ENCODE measurements around the gene SRP14. TPM values are rescaled to one million over a fixed set of nuclear protein-coding genes. Genes with fewer than 3 reads are reported as not detected.
"Not testable (repeated sequence)": the region's sequence is repeated elsewhere in the genome, so short reads cannot be mapped to it uniquely, and the experiment has no call there.

The SRP14 gene
- total RNA-seq, 2 experiments from 2014 or later: 155 to 170 TPM

DNA sequence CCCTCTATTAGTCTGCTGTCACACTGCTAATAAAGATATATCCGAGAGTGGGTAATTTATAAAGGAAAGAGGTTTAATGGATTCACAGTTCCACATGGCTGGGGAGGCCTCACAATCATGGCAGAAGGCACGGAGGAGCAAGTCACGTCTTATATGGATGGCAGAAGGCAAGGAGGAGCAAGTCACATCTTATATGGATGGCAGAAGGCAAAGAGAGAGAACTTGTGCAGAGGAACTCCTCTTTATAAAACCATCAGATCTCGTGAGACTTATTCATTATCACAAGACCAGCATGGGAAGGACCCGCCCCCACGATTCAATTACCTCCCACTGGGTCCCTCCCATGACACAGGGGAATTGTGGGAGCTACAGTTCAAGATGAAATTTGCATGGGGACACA lies 25.6 kb downstream of the SRP14 start:
- H3K27me3 Mint-ChIP-seq; H3K4me1 Mint-ChIP-seq; POLR2A ChIA-PET; H3K27ac Mint-ChIP-seq; H3K4me3 Mint-ChIP-seq; DNase-seq; ATAC-seq (ENCODE audit: low read depth): not testable (repeated sequence)
- peaks cover 16% of the 10 kb centered on the region for H3K9me3 Mint-ChIP-seq
- peaks cover 50% of the 10 kb centered on the region for H3K36me3 Mint-ChIP-seq

DNA sequence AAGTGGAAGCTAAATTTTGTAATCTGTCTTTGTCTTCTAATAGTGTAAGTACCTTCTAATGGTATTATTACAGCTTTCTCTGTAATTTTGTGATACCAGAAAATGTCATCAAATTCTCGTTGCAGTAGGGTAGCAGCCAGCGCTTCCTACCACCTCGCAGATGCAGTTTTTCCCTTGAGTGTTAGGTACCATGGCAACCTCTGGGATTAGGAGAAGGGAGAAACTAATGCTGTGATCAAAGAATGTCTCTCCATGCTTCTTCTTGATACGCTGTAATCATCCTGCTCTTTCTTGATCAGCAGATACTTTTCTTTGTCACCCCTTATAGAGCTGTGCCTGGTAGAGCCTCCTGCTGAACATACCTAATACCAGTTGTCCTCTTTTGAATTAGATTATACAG lies 27.7 kb downstream of the SRP14 start:
- DNase-seq (no peak), ATAC-seq (ENCODE audit: low read depth) (no peak)
- H3K9me3 Mint-ChIP-seq: peaks cover 16% of the 10 kb centered on the region
- no peak overlapping the region for H3K27ac Mint-ChIP-seq
- H3K4me1 Mint-ChIP-seq: no peaks in the 10 kb centered on the region
- H3K4me3 Mint-ChIP-seq: no peak overlapping the region
- H3K36me3 Mint-ChIP-seq: peaks cover 50% of the 10 kb centered on the region
- H3K27me3 Mint-ChIP-seq: no peaks in the 10 kb centered on the region
- POLR2A ChIA-PET: no interaction called here

DNA sequence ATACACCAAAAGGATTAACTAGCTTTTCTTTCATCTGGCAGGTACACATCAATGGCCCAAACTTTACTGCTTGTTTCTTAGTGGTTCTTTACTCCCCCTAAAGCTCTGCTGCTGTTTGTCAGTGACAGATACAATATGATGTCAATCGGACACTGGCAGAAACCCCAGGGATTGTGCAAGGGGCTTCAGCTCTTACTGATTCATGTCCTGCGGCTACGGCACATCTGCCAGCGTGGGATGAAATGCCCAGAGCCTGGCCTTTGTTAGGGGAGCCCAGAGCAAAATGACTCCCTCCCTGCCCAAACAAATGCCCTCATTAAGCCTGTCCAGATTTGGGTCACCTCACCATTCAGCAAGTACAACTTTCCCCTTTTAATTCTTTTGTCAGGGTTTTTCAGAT lies 28.3 kb downstream of the SRP14 start:
- ATAC-seq (ENCODE audit: low read depth) (no peak), DNase-seq (no peak)
- Mint-ChIP-seq H3K27me3 (no peaks in the 10 kb centered on the region), H3K9me3 (peaks cover 16% of the 10 kb centered on the region), H3K4me3 (no peak overlapping the region), H3K36me3 (peaks cover 49% of the 10 kb centered on the region), H3K4me1 (no peaks in the 10 kb centered on the region), H3K27ac (no peak overlapping the region)
- POLR2A ChIA-PET: no interaction called here

DNA sequence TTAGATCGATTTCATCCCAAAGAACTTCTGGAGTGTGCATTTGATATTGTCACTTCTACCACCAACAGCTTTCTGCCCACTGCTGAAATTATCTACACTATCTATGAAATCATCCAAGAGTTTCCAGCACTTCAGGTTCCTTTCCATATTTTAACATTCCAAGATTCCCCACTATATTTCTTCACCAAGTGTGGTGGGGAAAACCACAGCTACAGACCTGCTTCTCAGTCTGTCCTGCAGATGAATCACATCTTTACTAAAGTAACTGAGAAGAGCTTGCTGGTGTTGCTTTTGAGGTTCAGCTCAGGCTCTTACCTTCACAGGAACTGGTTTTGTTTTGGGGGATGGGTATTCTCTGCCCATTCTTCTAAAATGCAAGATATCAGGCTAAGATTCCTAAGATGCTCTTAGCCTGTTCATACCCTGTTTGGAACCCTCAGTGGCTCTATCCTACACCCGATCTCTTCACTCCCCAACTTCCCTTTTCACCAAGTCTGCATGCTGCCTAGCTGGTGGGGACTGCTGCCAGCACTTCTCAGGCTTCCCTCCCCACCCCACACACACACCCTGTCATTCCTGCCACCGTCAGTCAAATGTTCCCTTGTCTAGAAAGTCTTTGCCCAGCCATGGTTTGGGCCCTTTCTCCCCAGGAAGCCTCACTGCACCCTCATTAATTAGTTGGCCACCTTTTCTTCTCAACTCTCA lies 30.8 kb downstream of the SRP14 start:
- peaks cover under 1% of the 10 kb centered on the region for H3K9me3 Mint-ChIP-seq
- POLR2A ChIA-PET: no interaction called here
- no peaks in the 10 kb centered on the region for H3K4me1 Mint-ChIP-seq
- H3K27me3 Mint-ChIP-seq: no peaks in the 10 kb centered on the region
- peaks cover 29% of the 10 kb centered on the region for H3K36me3 Mint-ChIP-seq
- no peak for DNase-seq
- no peak overlapping the region for H3K4me3 Mint-ChIP-seq
- no peak overlapping the region for H3K27ac Mint-ChIP-seq
- no peak for ATAC-seq (ENCODE audit: low read depth)

DNA sequence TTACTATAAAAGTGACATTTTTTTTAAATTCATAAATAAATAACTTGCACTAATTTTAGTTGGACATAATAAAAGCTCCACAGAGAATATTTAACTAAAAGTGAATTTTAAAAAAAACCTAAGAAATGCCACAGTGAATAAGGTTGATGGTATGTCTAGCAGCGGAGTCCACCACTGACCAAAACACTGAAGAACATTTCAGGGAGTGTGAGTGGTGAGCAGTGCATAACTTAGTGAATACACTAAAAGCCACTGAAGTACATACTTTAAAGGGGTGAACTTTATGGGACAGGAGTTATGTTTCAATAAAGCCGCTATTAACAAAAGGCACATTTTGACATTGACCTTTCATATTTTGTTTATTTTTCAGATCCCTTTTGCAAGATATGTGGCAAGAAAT lies 32.3 kb downstream of the SRP14 start:
- H3K4me3 Mint-ChIP-seq: no peak overlapping the region
- DNase-seq: no peak
- no peaks in the 10 kb centered on the region for H3K27me3 Mint-ChIP-seq
- H3K9me3 Mint-ChIP-seq: no peaks in the 10 kb centered on the region
- no peak for ATAC-seq (ENCODE audit: low read depth)
- no peak overlapping the region for H3K27ac Mint-ChIP-seq
- peaks cover 15% of the 10 kb centered on the region for H3K36me3 Mint-ChIP-seq
- POLR2A ChIA-PET: no interaction called here
- H3K4me1 Mint-ChIP-seq: no peaks in the 10 kb centered on the region

DNA sequence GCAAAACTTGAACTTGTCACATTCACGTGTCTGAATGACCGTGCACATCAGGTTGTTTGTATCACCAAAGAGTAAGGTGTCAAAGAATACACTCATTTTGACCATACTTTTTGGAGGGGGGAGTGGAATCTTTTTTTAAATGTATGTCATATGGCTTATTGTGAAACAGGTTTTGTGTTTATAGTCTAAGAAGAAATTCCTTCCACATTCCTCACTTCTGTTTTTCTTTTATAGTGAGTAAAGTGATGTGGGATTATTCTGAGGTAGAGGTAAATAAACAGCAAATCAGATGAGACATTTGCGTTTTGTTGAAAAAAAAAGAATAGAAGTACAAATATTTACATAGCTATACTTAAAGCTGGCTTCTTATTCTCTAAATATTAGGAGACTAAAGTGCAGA lies 33.0 kb downstream of the SRP14 start:
- ATAC-seq (ENCODE audit: low read depth) (no peak), DNase-seq (no peak)
- H3K27ac Mint-ChIP-seq: no peak overlapping the region
- POLR2A ChIA-PET: no interaction called here
- H3K36me3 Mint-ChIP-seq: peaks cover 18% of the 10 kb centered on the region
- H3K4me3 Mint-ChIP-seq: no peak overlapping the region
- H3K4me1 Mint-ChIP-seq: no peaks in the 10 kb centered on the region
- no peaks in the 10 kb centered on the region for H3K27me3 Mint-ChIP-seq
- H3K9me3 Mint-ChIP-seq: no peaks in the 10 kb centered on the region

GRCh38 chr15:40003116-40003916 lies 35.7 kb downstream of the SRP14 start:
- no peak for DNase-seq
- POLR2A ChIA-PET: no interaction called here
- Mint-ChIP-seq H3K27me3 (no peaks in the 10 kb centered on the region), H3K36me3 (peaks cover 14% of the 10 kb centered on the region), H3K4me1 (peaks cover 3% of the 10 kb centered on the region), H3K4me3 (no peak overlapping the region), H3K27ac (no peak overlapping the region), H3K9me3 (no peaks in the 10 kb centered on the region)
- no peak for ATAC-seq (ENCODE audit: low read depth)

GRCh38 chr15:40002295-40002694 lies 36.7 kb downstream of the SRP14 start:
- H3K4me1 Mint-ChIP-seq: peaks cover 3% of the 10 kb centered on the region
- ATAC-seq (ENCODE audit: low read depth): no peak
- no peak overlapping the region for H3K27ac Mint-ChIP-seq
- no peaks in the 10 kb centered on the region for H3K27me3 Mint-ChIP-seq
- no peak overlapping the region for H3K4me3 Mint-ChIP-seq
- DNase-seq: no peak
- H3K36me3 Mint-ChIP-seq: peaks cover 12% of the 10 kb centered on the region
- POLR2A ChIA-PET: no interaction called here
- H3K9me3 Mint-ChIP-seq: no peaks in the 10 kb centered on the region

GRCh38 chr15:39999538-40000200 lies 39.3 kb downstream of the SRP14 start:
- Mint-ChIP-seq H3K4me1 (peaks cover 3% of the 10 kb centered on the region), H3K27me3 (no peaks in the 10 kb centered on the region), H3K27ac (no peak overlapping the region), H3K9me3 (no peaks in the 10 kb centered on the region), H3K4me3 (no peak overlapping the region), H3K36me3 (peaks cover 14% of the 10 kb centered on the region)
- POLR2A ChIA-PET: no interaction called here
- no peak for ATAC-seq (ENCODE audit: low read depth)
- no peak for DNase-seq

DNA sequence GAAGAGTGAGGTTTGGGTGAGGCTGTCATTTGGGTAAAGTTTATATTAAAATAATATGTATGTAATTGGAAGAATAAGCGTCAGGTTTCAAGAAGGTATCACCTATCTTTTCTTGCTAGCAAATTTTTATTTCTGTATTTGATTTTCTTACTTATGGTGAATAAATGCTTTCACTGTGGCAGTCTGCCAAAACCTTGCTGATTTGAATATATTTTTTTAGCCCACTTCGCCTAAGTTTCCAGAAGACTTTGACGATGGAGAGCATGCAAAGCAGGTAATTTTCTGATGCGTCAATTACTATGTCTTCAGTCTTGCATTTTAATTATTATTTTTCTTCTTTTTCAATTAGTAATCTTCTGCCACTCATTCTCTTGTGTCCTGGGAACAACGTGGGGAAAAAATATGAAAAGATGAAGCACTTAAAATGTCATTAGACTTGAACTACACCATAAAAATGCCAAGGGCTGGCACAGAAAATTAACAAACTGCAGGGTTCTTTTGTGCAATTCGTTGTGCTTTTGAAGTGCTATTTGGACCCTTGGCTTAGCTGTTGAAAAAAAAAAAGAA lies 40.4 kb downstream of the SRP14 start:
- ATAC-seq (ENCODE audit: low read depth) (no peak), DNase-seq (no peak)
- H3K36me3 Mint-ChIP-seq: peaks cover 16% of the 10 kb centered on the region
- no peaks in the 10 kb centered on the region for H3K27me3 Mint-ChIP-seq
- H3K9me3 Mint-ChIP-seq: no peaks in the 10 kb centered on the region
- POLR2A ChIA-PET: interaction anchor here (0.6 kb wide), 1 partner anchor 17 kb away, joined by 3 read pairs; no protein-coding TSS in a partner anchor
- H3K4me3 Mint-ChIP-seq: no peak overlapping the region
- peaks cover 3% of the 10 kb centered on the region for H3K4me1 Mint-ChIP-seq
- H3K27ac Mint-ChIP-seq: no peak overlapping the region

GRCh38 chr15:39997639-39998038 lies 41.3 kb downstream of the SRP14 start:
- H3K4me3 Mint-ChIP-seq: no peak overlapping the region
- no peaks in the 10 kb centered on the region for H3K27me3 Mint-ChIP-seq
- DNase-seq: no peak
- H3K36me3 Mint-ChIP-seq: peaks cover 24% of the 10 kb centered on the region
- H3K9me3 Mint-ChIP-seq: no peaks in the 10 kb centered on the region
- POLR2A ChIA-PET: no interaction called here
- H3K4me1 Mint-ChIP-seq: peaks cover 3% of the 10 kb centered on the region
- no peak for ATAC-seq (ENCODE audit: low read depth)
- no peak overlapping the region for H3K27ac Mint-ChIP-seq

DNA sequence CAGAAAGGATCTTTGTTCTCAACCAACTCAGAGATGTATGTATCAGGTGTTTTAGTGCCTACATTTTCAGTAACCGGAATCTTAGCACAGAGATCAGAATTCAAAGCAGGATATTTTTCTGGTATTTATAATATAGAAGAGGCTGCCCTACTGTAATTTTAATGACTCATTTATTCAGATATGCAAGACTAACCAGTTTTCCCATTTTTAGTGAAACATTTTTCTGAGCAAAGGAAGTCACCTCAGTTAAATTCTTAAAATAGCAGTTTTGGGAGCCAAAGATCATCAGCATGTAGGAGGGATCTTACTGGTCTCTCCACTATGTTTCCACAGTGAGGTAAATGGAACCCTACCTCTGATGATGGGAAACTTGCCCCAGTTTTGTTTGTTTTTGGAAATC lies 42.0 kb downstream of the SRP14 start:
- peaks cover 28% of the 10 kb centered on the region for H3K36me3 Mint-ChIP-seq
- peaks cover 3% of the 10 kb centered on the region for H3K4me1 Mint-ChIP-seq
- no peak for ATAC-seq (ENCODE audit: low read depth)

GRCh38 chr15:39996228-39996627 lies 42.8 kb downstream of the SRP14 start:
- H3K27me3 Mint-ChIP-seq; H3K4me3 Mint-ChIP-seq; H3K27ac Mint-ChIP-seq; ATAC-seq (ENCODE audit: low read depth); DNase-seq; H3K4me1 Mint-ChIP-seq; POLR2A ChIA-PET; H3K9me3 Mint-ChIP-seq: not testable (repeated sequence)
- peaks cover 31% of the 10 kb centered on the region for H3K36me3 Mint-ChIP-seq

More for the DNA sequence above, 42.0 kb downstream of the SRP14 start:
- DNase-seq: no peak
- Mint-ChIP-seq H3K9me3 (no peaks in the 10 kb centered on the region), H3K27ac (no peak overlapping the region), H3K27me3 (no peaks in the 10 kb centered on the region), H3K4me3 (no peak overlapping the region)
- POLR2A ChIA-PET: no interaction called here

Data from activated naive CD8-positive, alpha-beta T cell treated with anti-CD3 and anti-CD28 coated beads, Interleukin-2, amount 10 ng/mL, durations not matched to agents 7 days and 5 days (primary cell).